Spleen (tissue), 7 donors: Measurements from ENCODE around the gene BMP2.

Experiments
- POLR2AphosphoS5 ChIP-seq, 3 donors: sonication (generic); formaldehyde crosslinking; IDR thresholded peaks; one replicate each; pipeline ENCODE4 v1.5.1; 2017; ENCODE audit warnings: antibody characterized with exemption in 3 of 3
- TF ChIP-seq, protein P1 (sequence below), 11 experiments: fragments of 200-600 bp in 7 of 11; fragments of 450-650 bp in 4 of 11; sonication (generic) in 4 of 11; IDR thresholded peaks in 8 of 11; conservative IDR thresholded peaks in 3 of 11; 1 replicate in 7 of 11; 2 replicates in 4 of 11; pipeline versions ENCODE4 v1.4.0 to v1.8.0; 2016 to 2021; ENCODE audit warnings: antibody characterized with exemption in 11 of 11, inconsistent platforms in 4 of 11, mild to moderate bottlenecking in 1 of 11
- donor health status: DM: no; HTN: no; CAD: no; lungs with moderate emphysema.
- donor health status: DM: no; HTN: no; CAD: no.
- donor health status: DM: no; HTN: no; CAD: no.

DNA sequence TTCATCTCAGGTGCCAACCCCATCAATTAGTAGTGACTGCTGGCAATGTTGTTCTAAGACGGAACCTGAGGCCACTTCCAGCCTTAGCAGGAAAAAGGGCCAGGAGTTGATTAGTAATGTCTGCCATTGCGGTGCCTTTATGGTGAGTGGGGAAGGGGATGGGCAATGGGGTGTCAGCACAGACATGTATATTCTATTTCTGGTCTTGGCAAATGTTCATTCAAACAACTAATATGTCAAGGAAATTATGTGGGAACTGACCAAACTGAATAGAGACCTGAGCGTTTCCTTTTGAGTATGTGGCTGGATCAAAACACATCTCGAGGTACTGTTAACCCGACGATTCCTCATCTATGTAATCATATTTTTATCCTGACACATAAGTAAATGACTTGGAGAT lies 34.6 kb upstream of the BMP2 start:
- TF ChIP-seq, protein P1, sequence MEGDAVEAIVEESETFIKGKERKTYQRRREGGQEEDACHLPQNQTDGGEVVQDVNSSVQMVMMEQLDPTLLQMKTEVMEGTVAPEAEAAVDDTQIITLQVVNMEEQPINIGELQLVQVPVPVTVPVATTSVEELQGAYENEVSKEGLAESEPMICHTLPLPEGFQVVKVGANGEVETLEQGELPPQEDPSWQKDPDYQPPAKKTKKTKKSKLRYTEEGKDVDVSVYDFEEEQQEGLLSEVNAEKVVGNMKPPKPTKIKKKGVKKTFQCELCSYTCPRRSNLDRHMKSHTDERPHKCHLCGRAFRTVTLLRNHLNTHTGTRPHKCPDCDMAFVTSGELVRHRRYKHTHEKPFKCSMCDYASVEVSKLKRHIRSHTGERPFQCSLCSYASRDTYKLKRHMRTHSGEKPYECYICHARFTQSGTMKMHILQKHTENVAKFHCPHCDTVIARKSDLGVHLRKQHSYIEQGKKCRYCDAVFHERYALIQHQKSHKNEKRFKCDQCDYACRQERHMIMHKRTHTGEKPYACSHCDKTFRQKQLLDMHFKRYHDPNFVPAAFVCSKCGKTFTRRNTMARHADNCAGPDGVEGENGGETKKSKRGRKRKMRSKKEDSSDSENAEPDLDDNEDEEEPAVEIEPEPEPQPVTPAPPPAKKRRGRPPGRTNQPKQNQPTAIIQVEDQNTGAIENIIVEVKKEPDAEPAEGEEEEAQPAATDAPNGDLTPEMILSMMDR (IDR thresholded peaks at IDR 0.05 in 8 of 11, conservative IDR thresholded peaks at IDR 0.05 in 3 of 11), result no peak
- TF ChIP-seq POLR2AphosphoS5 (IDR thresholded peaks at IDR 0.05), result no peak
